MM.1S (cell line): ENCODE results near the gene BICD1.

Experiments used
- EZH2 ChIP-seq: fragments of 300-600 bp; sonication (generic); optimal IDR thresholded peaks from 2 replicates; pipeline ENCODE3; 2017; ENCODE audit warnings: low read depth, mild to moderate bottlenecking, antibody characterized with exemption, low read length, mixed read lengths
- TF ChIP-seq, protein P1 (sequence below): fragments of 300-600 bp; sonication (generic); IDR thresholded peaks from 2 replicates; pipeline ENCODE4 v1.5.1; 2016; ENCODE audit warnings: antibody characterized with exemption, low read length, mixed read lengths

DNA sequence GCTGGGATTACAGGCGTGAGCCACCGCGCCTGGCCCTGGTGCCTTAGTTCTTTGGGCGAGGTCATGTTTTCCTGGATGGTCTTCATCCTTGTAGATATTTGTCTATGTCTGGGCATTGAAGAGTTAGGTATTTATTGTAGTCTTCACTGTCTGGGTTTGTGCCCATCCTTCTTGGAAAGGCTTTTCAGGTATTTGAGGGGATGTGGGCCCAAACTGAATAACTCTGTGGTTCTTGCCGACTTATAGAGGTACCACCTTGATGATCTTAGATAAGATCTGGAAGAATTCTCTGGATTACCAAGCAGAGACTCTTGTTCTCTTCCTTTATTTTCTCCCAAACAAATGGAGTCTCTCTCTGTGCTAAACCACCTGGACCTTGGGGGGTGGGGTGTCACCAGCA, 311.6 kb downstream of the BICD1 start:
- TF ChIP-seq, protein P1, sequence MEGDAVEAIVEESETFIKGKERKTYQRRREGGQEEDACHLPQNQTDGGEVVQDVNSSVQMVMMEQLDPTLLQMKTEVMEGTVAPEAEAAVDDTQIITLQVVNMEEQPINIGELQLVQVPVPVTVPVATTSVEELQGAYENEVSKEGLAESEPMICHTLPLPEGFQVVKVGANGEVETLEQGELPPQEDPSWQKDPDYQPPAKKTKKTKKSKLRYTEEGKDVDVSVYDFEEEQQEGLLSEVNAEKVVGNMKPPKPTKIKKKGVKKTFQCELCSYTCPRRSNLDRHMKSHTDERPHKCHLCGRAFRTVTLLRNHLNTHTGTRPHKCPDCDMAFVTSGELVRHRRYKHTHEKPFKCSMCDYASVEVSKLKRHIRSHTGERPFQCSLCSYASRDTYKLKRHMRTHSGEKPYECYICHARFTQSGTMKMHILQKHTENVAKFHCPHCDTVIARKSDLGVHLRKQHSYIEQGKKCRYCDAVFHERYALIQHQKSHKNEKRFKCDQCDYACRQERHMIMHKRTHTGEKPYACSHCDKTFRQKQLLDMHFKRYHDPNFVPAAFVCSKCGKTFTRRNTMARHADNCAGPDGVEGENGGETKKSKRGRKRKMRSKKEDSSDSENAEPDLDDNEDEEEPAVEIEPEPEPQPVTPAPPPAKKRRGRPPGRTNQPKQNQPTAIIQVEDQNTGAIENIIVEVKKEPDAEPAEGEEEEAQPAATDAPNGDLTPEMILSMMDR = no peak
- TF ChIP-seq EZH2 = no peak
